Trophoblast cell (in vitro differentiated cells and primary cell): ENCODE measurements around the gene CFAP97D1.

ENCODE experiments used
- DNase-seq, 2 donors: peaks; one replicate each; pipeline ENCODE4 v3.0.0-alpha.2; 2016
- H2AFZ ChIP-seq: 2 replicates; pipeline ENCODE4 v1.6.1; 2013; ENCODE audit warnings: low read length, moderate library complexity, mild to moderate bottlenecking; ENCODE audit not compliant: insufficient read depth, poor library complexity
- H2AK5ac ChIP-seq: 2 replicates; pipeline ENCODE4 v1.6.1; 2013; ENCODE audit warnings: mild to moderate bottlenecking, low read length
- H2BK120ac ChIP-seq: 2 replicates; pipeline ENCODE4 v1.6.1; 2013; ENCODE audit warnings: low read length, mild to moderate bottlenecking, moderate library complexity; ENCODE audit not compliant: insufficient read depth, poor library complexity
- H2BK12ac ChIP-seq: 2 replicates; pipeline ENCODE4 v1.6.1; 2013; ENCODE audit warnings: mild to moderate bottlenecking, low read length, moderate library complexity
- H2BK5ac ChIP-seq: 2 replicates; pipeline ENCODE4 v1.6.1; 2013; ENCODE audit warnings: low read length, low read depth, moderate library complexity, mild to moderate bottlenecking; ENCODE audit not compliant: poor library complexity
- H3K14ac ChIP-seq: 2 replicates; pipeline ENCODE4 v1.6.1; 2013; ENCODE audit warnings: mild to moderate bottlenecking, low read length
- H3K18ac ChIP-seq: 2 replicates; pipeline ENCODE4 v1.6.1; 2013; ENCODE audit warnings: mild to moderate bottlenecking, low read length
- H3K23ac ChIP-seq: 2 replicates; pipeline ENCODE4 v1.6.1; 2013; ENCODE audit warnings: low read length
- H3K27ac ChIP-seq: 2 replicates; pipeline ENCODE4 v1.5.1; 2013; ENCODE audit warnings: low read depth, mild to moderate bottlenecking, inconsistent platforms, low read length, moderate library complexity
- H3K27me3 ChIP-seq: 2 replicates; pipeline ENCODE4 v1.6.1; 2013; ENCODE audit warnings: inconsistent platforms, mild to moderate bottlenecking, low read length, moderate library complexity; ENCODE audit not compliant: insufficient read depth
- H3K36me3 ChIP-seq, 2 experiments: 1 replicate in 1 of 2; 2 replicates in 1 of 2; pipeline ENCODE4 v1.6.1; 2013; ENCODE audit warnings: low read length in 2 of 2, mild to moderate bottlenecking in 2 of 2, moderate library complexity in 1 of 2; ENCODE audit not compliant: insufficient read depth in 2 of 2, control insufficient read depth in 1 of 2
- H3K4ac ChIP-seq: 2 replicates; pipeline ENCODE4 v1.6.1; 2013; ENCODE audit warnings: low read depth, mild to moderate bottlenecking, low read length, moderate library complexity
- H3K4me1 ChIP-seq, 2 experiments: 1 replicate in 1 of 2; 2 replicates in 1 of 2; pipeline ENCODE4 v1.6.1; 2013; ENCODE audit warnings: low read length in 2 of 2, mild to moderate bottlenecking in 2 of 2, moderate library complexity in 1 of 2; ENCODE audit not compliant: insufficient read depth in 2 of 2, control insufficient read depth in 1 of 2
- H3K4me2 ChIP-seq: 2 replicates; pipeline ENCODE4 v1.6.1; 2013; ENCODE audit warnings: inconsistent platforms, mild to moderate bottlenecking, low read length, moderate library complexity
- H3K4me3 ChIP-seq: 2 replicates; pipeline ENCODE4 v1.5.1; 2013; ENCODE audit warnings: mild to moderate bottlenecking, low read depth, low read length, inconsistent platforms
- H3K79me1 ChIP-seq: one replicate; pipeline ENCODE4 v1.6.1; 2013; ENCODE audit warnings: low read length
- H3K79me2 ChIP-seq: 2 replicates; pipeline ENCODE4 v1.6.1; 2013; ENCODE audit warnings: low read length, mild to moderate bottlenecking; ENCODE audit not compliant: control insufficient read depth, insufficient read depth, poor library complexity
- H3K9ac ChIP-seq: 2 replicates; pipeline ENCODE4 v1.6.1; 2013; ENCODE audit warnings: mild to moderate bottlenecking, low read length
- H3K9me3 ChIP-seq: 2 replicates; pipeline ENCODE4 v1.6.1; 2013; ENCODE audit warnings: low read depth, mild to moderate bottlenecking, control low read depth, inconsistent platforms, low read length; ENCODE audit not compliant: insufficient read depth
- H4K12ac ChIP-seq: 2 replicates; pipeline ENCODE4 v1.6.1; 2013; ENCODE audit warnings: low read depth, mild to moderate bottlenecking, low read length, moderate library complexity
- H4K8ac ChIP-seq: 2 replicates; pipeline ENCODE4 v1.6.1; 2013; ENCODE audit warnings: low read depth, mild to moderate bottlenecking, low read length, moderate library complexity
- H4K91ac ChIP-seq: one replicate; pipeline ENCODE4 v1.6.1; 2013; ENCODE audit warnings: low read depth, mild to moderate bottlenecking, low read length, moderate library complexity
- WGBS: extraction: QIAGEN DNeasy Blood & Tissue Kit; methylation state at CpG from one replicate; pipeline ENCODE4 v1.1.7; 2013; ENCODE audit warnings: missing lambda C conversion rate; ENCODE audit not compliant: insufficient read length, insufficient coverage; ENCODE audit errors: extremely low coverage; 5-methylcytosine and 5-hydroxymethylcytosine counted together

Gene CFAP97D1

GRCh38 chr17:43772877-43773648 lies 7.2 kb upstream of the CFAP97D1 start:
- no CpG with 5 or more reads among the region's 10 CpGs for WGBS
- H4K12ac ChIP-seq: no peak overlapping the region
- H3K9me3 ChIP-seq: peaks cover 1% of the 10 kb centered on the region
- peaks cover 7% of the 10 kb centered on the region for H3K79me2 ChIP-seq
- H3K27me3 ChIP-seq: no peaks in the 10 kb centered on the region
- peaks cover 5% of the 10 kb centered on the region for H3K79me1 ChIP-seq
- H3K23ac ChIP-seq: no peak overlapping the region
- no peak overlapping the region for H3K18ac ChIP-seq
- no peak overlapping the region for H2BK120ac ChIP-seq
- no peak overlapping the region for H2BK12ac ChIP-seq
- no peak overlapping the region for H3K4me3 ChIP-seq
- H3K36me3 ChIP-seq: peaks cover 65 to 73% of the 10 kb centered on the region in 2 experiments
- peaks cover 4 to 6% of the 10 kb centered on the region in 2 experiments for H3K4me1 ChIP-seq
- H3K9ac ChIP-seq: no peak overlapping the region
- no peak overlapping the region for H2BK5ac ChIP-seq
- H4K91ac ChIP-seq: no peak overlapping the region
- H2AFZ ChIP-seq: no peak overlapping the region
- H3K14ac ChIP-seq: no peak overlapping the region
- no peak overlapping the region for H4K8ac ChIP-seq
- H3K4me2 ChIP-seq: no peak overlapping the region
- no peak overlapping the region for H2AK5ac ChIP-seq
- peak in 1 of 2 donors; percentile 19 for DNase-seq
- no peak overlapping the region for H3K4ac ChIP-seq
- no peak overlapping the region for H3K27ac ChIP-seq

GRCh38 chr17:43774304-43775250 lies 5.7 kb upstream of the CFAP97D1 start:
- Histone ChIP-seq H2AK5ac (no peak overlapping the region), H2BK120ac (no peak overlapping the region), H3K9ac (no peak overlapping the region), H3K4me1 (peaks cover 4 to 6% of the 10 kb centered on the region in 2 experiments), H3K9me3 (peaks cover 1% of the 10 kb centered on the region), H2AFZ (no peak overlapping the region), H3K18ac (no peak overlapping the region), H3K4me3 (no peak overlapping the region), H3K27me3 (no peaks in the 10 kb centered on the region), H2BK5ac (no peak overlapping the region), H4K91ac (no peak overlapping the region), H3K4me2 (no peak overlapping the region), H3K79me2 (peaks cover 11% of the 10 kb centered on the region), H3K4ac (no peak overlapping the region), H2BK12ac (no peak overlapping the region), H3K27ac (no peak overlapping the region), H3K36me3 (peaks cover 53 to 61% of the 10 kb centered on the region in 2 experiments), H4K12ac (no peak overlapping the region), H3K14ac (no peak overlapping the region), H3K23ac (no peak overlapping the region), H3K79me1 (peaks cover 16% of the 10 kb centered on the region), H4K8ac (no peak overlapping the region)
- DNase-seq: no peak
- WGBS: no CpG with 5 or more reads among the region's 16 CpGs

- DNase-seq: peak; percentile 98 to 99
- H2BK120ac ChIP-seq: peak within 1 kb of the TSS; percentile 99
Observed at GRCh38 chr17:43778337-43779144, 1.7 kb upstream of the CFAP97D1 start, which contains the start of gene DUSP3. TSS of gene DUSP3 (minus strand) at chr17:43778977. CDS start at chr17:43778924, 53 bp downstream.

More at GRCh38 chr17:43778337-43779144, 1.7 kb upstream of the CFAP97D1 start, which contains the start of gene DUSP3:
- Histone ChIP-seq H3K27me3 (no peaks in the 10 kb centered on the region), H3K36me3 (peaks cover 23 to 28% of the 10 kb centered on the region in 2 experiments), H3K4me3 (peak within 1 kb of the TSS; percentile 86), H4K12ac (peak within 1 kb of the TSS; percentile 98), H3K18ac (peak within 1 kb of the TSS; percentile 100), H4K91ac (peak within 1 kb of the TSS; percentile 97), H3K23ac (no peak within 1 kb of the TSS), H2AK5ac (peak within 1 kb of the TSS; percentile 95), H3K4me2 (peak within 1 kb of the TSS; percentile 92), H2BK5ac (peak within 1 kb of the TSS; percentile 99), H3K79me1 (peaks cover 16% of the 10 kb centered on the region), H2AFZ (peak within 1 kb of the TSS; percentile 74), H3K27ac (peak within 1 kb of the TSS; percentile 95), H3K9ac (peak within 1 kb of the TSS; percentile 75), H3K4ac (peak within 1 kb of the TSS; percentile 98), H3K79me2 (peaks cover 11% of the 10 kb centered on the region), H4K8ac (peak within 1 kb of the TSS; percentile 99), H2BK12ac (peak within 1 kb of the TSS; percentile 62), H3K4me1 (peaks cover 4 to 6% of the 10 kb centered on the region in 2 experiments), H3K14ac (peak within 1 kb of the TSS; percentile 99), H3K9me3 (no peaks in the 10 kb centered on the region)
- no CpG with 5 or more reads among the region's 100 CpGs for WGBS
